ENCODE data around the gene INTS4.
"Not testable (repeated sequence)": the region's sequence is repeated elsewhere in the genome, so short reads cannot be mapped to it uniquely, and the experiment has no call there.

The INTS4 gene

GRCh38 chr11:78022397-78023396 is 28.2 kb upstream of the INTS4 start, which contains the start of gene KCTD14:
TSS of gene KCTD14 (minus strand) at chr11:78023276. CDS start at chr11:78023249, 27 bp downstream.
- DNase-seq = peak; percentile 68

GRCh38 chr11:78021611-78022010 is 27.1 kb upstream of the INTS4 start:
- DNase-seq = no peak

- DNase-seq = peak; percentile 35
These were observed 25.8 kb upstream of the INTS4 start for GRCh38 chr11:78020246-78020645.

GRCh38 chr11:78019808-78020207 is 25.3 kb upstream of the INTS4 start:
- no peak for DNase-seq

GRCh38 chr11:78015878-78016277 is 21.4 kb upstream of the INTS4 start:
- no peak for DNase-seq

- DNase-seq = not testable (repeated sequence)
These were observed 20.6 kb upstream of the INTS4 start for GRCh38 chr11:78014937-78015520.

GRCh38 chr11:78011301-78011700 is 16.8 kb upstream of the INTS4 start:
- no peak for DNase-seq

- DNase-seq = no peak
These were observed 16.3 kb upstream of the INTS4 start for GRCh38 chr11:78010755-78011154.

- no peak for DNase-seq
These were observed 15.8 kb upstream of the INTS4 start for GRCh38 chr11:78010304-78010703.

- DNase-seq = no peak
These were observed 14.6 kb upstream of the INTS4 start for GRCh38 chr11:78009062-78009461.

GRCh38 chr11:78000193-78000592 is 5.7 kb upstream of the INTS4 start:
- peak; percentile 36 for DNase-seq

- DNase-seq = no peak
These were observed 5.1 kb upstream of the INTS4 start for GRCh38 chr11:77999446-78000030.

- DNase-seq = no peak
These were observed 566 bp downstream of the INTS4 start for GRCh38 chr11:77993902-77994301.

GRCh38 chr11:77990981-77991380 is 3.5 kb downstream of the INTS4 start:
- no peak for DNase-seq

- not testable (repeated sequence) for DNase-seq
These were observed 8.0 kb downstream of the INTS4 start for GRCh38 chr11:77986456-77986855.

GRCh38 chr11:77981346-77981947 is 13.0 kb downstream of the INTS4 start:
- DNase-seq = no peak

- no peak for DNase-seq
These were observed 26.1 kb downstream of the INTS4 start for GRCh38 chr11:77968337-77968736.

- no peak for DNase-seq
These were observed 26.7 kb downstream of the INTS4 start for GRCh38 chr11:77967753-77968152.

GRCh38 chr11:77967121-77967520 is 27.3 kb downstream of the INTS4 start:
- DNase-seq = no peak

GRCh38 chr11:77966338-77966737 is 28.1 kb downstream of the INTS4 start:
- no peak for DNase-seq

GRCh38 chr11:77959434-77959833 is 35.0 kb downstream of the INTS4 start:
- no peak for DNase-seq

- DNase-seq = not testable (repeated sequence)
These were observed 35.8 kb downstream of the INTS4 start for GRCh38 chr11:77958583-77959177.

- not testable (repeated sequence) for DNase-seq
These were observed 51.2 kb downstream of the INTS4 start for GRCh38 chr11:77943296-77943695.

All from right hindlimb (tissue), 1 donor.